H9 (cell line): Measurements from ENCODE around the gene KLHL21. TPM values are rescaled to one million over a fixed set of nuclear protein-coding genes. Genes with fewer than 3 reads are reported as not detected.
A peak's percentile ranks its signal among the peaks of the same experiment; 100 is the strongest.

Source experiments
- DNase-seq: peaks from one replicate; pipeline ENCODE4 v3.0.0-alpha.2; 2017
- H2AFZ ChIP-seq: one replicate; pipeline ENCODE4 v1.6.1; 2013; ENCODE audit warnings: mild to moderate bottlenecking, low read length, control low read depth, moderate library complexity
- H2AK5ac ChIP-seq: 2 replicates; pipeline ENCODE4 v1.6.1; 2013; ENCODE audit warnings: low read length, control low read depth, mixed read lengths; ENCODE audit not compliant: insufficient read length
- H2BK120ac ChIP-seq: one replicate; pipeline ENCODE4 v1.6.1; 2013; ENCODE audit warnings: low read depth, mild to moderate bottlenecking, low read length, control low read depth, inconsistent platforms; ENCODE audit not compliant: poor library complexity, severe bottlenecking
- H2BK12ac ChIP-seq: 2 replicates; pipeline ENCODE4 v1.6.1; 2013; ENCODE audit warnings: low read length, control low read depth, mixed read lengths, low read depth; ENCODE audit not compliant: insufficient read length
- H2BK15ac ChIP-seq: 2 replicates; pipeline ENCODE4 v1.6.1; 2013; ENCODE audit warnings: low read depth, low read length, control low read depth
- H2BK20ac ChIP-seq: one replicate; pipeline ENCODE4 v1.6.1; 2013; ENCODE audit warnings: low read depth, mild to moderate bottlenecking, low read length, control low read depth, inconsistent platforms; ENCODE audit not compliant: poor library complexity, severe bottlenecking
- H2BK5ac ChIP-seq: 2 replicates; pipeline ENCODE4 v1.6.1; 2013; ENCODE audit warnings: low read length, control low read depth, mixed read lengths; ENCODE audit not compliant: insufficient read length
- H3K14ac ChIP-seq: 2 replicates; pipeline ENCODE4 v1.6.1; 2013; ENCODE audit warnings: low read length, control low read depth; ENCODE audit not compliant: insufficient read depth
- H3K18ac ChIP-seq: 2 replicates; pipeline ENCODE4 v1.6.1; 2013; ENCODE audit warnings: low read depth, mild to moderate bottlenecking, mixed read lengths, low read length, control low read depth; ENCODE audit not compliant: insufficient read length
- H3K23ac ChIP-seq: 2 replicates; pipeline ENCODE4 v1.6.1; 2013; ENCODE audit warnings: low read length, control low read depth, mixed read lengths, low read depth; ENCODE audit not compliant: insufficient read length
- H3K23me2 ChIP-seq: 2 replicates; pipeline ENCODE4 v1.6.1; 2013; ENCODE audit warnings: low read depth, mild to moderate bottlenecking, mixed read lengths, low read length, control low read depth; ENCODE audit not compliant: insufficient read length, poor library complexity, severe bottlenecking
- H3K27ac ChIP-seq: 2 replicates; pipeline ENCODE4 v1.5.1; 2013; ENCODE audit warnings: low read length, control low read depth, mixed read lengths, low read depth; ENCODE audit not compliant: insufficient read length
- H3K27me3 ChIP-seq: 2 replicates; pipeline ENCODE4 v1.6.1; 2013; ENCODE audit warnings: low read length, control low read depth, inconsistent platforms; ENCODE audit not compliant: insufficient read depth
- H3K4ac ChIP-seq: 2 replicates; pipeline ENCODE4 v1.6.1; 2013; ENCODE audit warnings: low read depth, mild to moderate bottlenecking, control low read depth, inconsistent platforms, low read length, moderate library complexity
- H3K4me1 ChIP-seq: 2 replicates; pipeline ENCODE4 v1.6.1; 2013; ENCODE audit warnings: low read length, control low read depth, inconsistent platforms; ENCODE audit not compliant: insufficient read depth
- H3K4me2 ChIP-seq: 2 replicates; pipeline ENCODE4 v1.6.1; 2013; ENCODE audit warnings: low read length, control low read depth, mixed read lengths; ENCODE audit not compliant: insufficient read length, insufficient read depth
- H3K56ac ChIP-seq: 2 replicates; pipeline ENCODE4 v1.6.1; 2013; ENCODE audit warnings: low read depth, mild to moderate bottlenecking, mixed read lengths, low read length, control low read depth; ENCODE audit not compliant: insufficient read length
- H3K79me1 ChIP-seq: 2 replicates; pipeline ENCODE4 v1.6.1; 2013; ENCODE audit warnings: low read depth, mild to moderate bottlenecking, moderate library complexity, low read length, control low read depth, inconsistent platforms; ENCODE audit not compliant: insufficient read depth, poor library complexity, severe bottlenecking
- H3K79me2 ChIP-seq: 2 replicates; pipeline ENCODE4 v1.6.1; 2013; ENCODE audit warnings: low read length, control low read depth, inconsistent platforms; ENCODE audit not compliant: insufficient read depth
- H3K9ac ChIP-seq: 2 replicates; pipeline ENCODE4 v1.6.1; 2013; ENCODE audit warnings: low read length, control low read depth, mixed read lengths; ENCODE audit not compliant: insufficient read length; ENCODE audit errors: extremely low read depth
- H3K9me3 ChIP-seq: one replicate; pipeline ENCODE4 v1.6.1; 2013; ENCODE audit warnings: low read depth, low read length, inconsistent platforms; ENCODE audit not compliant: control insufficient read depth
- H3T11ph ChIP-seq: one replicate; pipeline ENCODE4 v1.6.1; 2013; ENCODE audit warnings: mild to moderate bottlenecking, low read length, control low read depth, inconsistent platforms
- H4K20me1 ChIP-seq: one replicate; pipeline ENCODE4 v1.6.1; 2013; ENCODE audit not compliant: control insufficient read depth, insufficient read length, insufficient read depth
- H4K5ac ChIP-seq: 2 replicates; pipeline ENCODE4 v1.6.1; 2013; ENCODE audit warnings: low read depth, mild to moderate bottlenecking, mixed read lengths, low read length, control low read depth; ENCODE audit not compliant: insufficient read length
- H4K8ac ChIP-seq: replicated peaks from 2 replicates; pipeline ENCODE4 v1.6.1; 2013; ENCODE audit warnings: low read length, control low read depth, mixed read lengths, low read depth; ENCODE audit not compliant: insufficient read length
- H4K91ac ChIP-seq: 2 replicates; pipeline ENCODE4 v1.6.1; 2013; ENCODE audit warnings: low read depth, mild to moderate bottlenecking, moderate library complexity, mixed read lengths, low read length, control low read depth; ENCODE audit not compliant: insufficient read length
- H3K27ac Mint-ChIP-seq, 3 experiments: 2 replicates in 2 of 3; 3 replicates in 1 of 3; pipeline ENCODE4 v1.8.0; 2020 to 2021; ENCODE audit warnings: mixed read lengths in 3 of 3, mild to moderate bottlenecking in 1 of 3, moderate library complexity in 1 of 3
- H3K27me3 Mint-ChIP-seq: 2 replicates; pipeline ENCODE4 v1.8.0; 2021; ENCODE audit warnings: low read depth, mild to moderate bottlenecking, moderate library complexity, mixed read lengths
- H3K36me3 Mint-ChIP-seq, 3 experiments: 2 replicates in 2 of 3; 3 replicates in 1 of 3; pipeline ENCODE4 v1.8.0; 2020 to 2021; ENCODE audit warnings: low read depth in 3 of 3, mixed read lengths in 3 of 3; ENCODE audit not compliant: insufficient read depth in 1 of 3
- H3K4me1 Mint-ChIP-seq, 2 experiments: 2 replicates each; pipeline ENCODE4 v1.8.0; 2020; ENCODE audit warnings: mixed read lengths in 2 of 2
- H3K4me3 Mint-ChIP-seq, 2 experiments: 2 replicates in 1 of 2; 3 replicates in 1 of 2; pipeline ENCODE4 v1.8.0; 2020 to 2021; ENCODE audit warnings: mild to moderate bottlenecking in 2 of 2, mixed read lengths in 2 of 2, moderate library complexity in 1 of 2
- H3K9me3 Mint-ChIP-seq, 2 experiments: 2 replicates in 1 of 2; 3 replicates in 1 of 2; pipeline ENCODE4 v1.8.0; 2020; ENCODE audit warnings: mild to moderate bottlenecking in 2 of 2, mixed read lengths in 2 of 2, moderate library complexity in 1 of 2
- CTCF ChIP-seq: fragments of 200-600 bp; sonication (generic); conservative IDR thresholded peaks from 3 replicates; pipeline ENCODE4 v1.8.0; 2021; ENCODE audit warnings: antibody characterized with exemption, mild to moderate bottlenecking
- WGBS: extraction: QIAGEN DNeasy Blood & Tissue Kit; methylation state at CpG from one replicate; pipeline ENCODE4 v1.1.7; 2013; ENCODE audit warnings: missing lambda C conversion rate, low lambda C conversion rate, mixed read lengths; ENCODE audit not compliant: insufficient read length; ENCODE audit errors: extremely low coverage; 5-methylcytosine and 5-hydroxymethylcytosine counted together
- total RNA-seq: library from RNA; stranded (reverse); gene quantifications from 2 replicates; pipeline ENCODE4 v1.2.1, GENCODE V29; 2021

Gene KLHL21
- total RNA-seq, 1 experiment from 2014 or later = 31.9 TPM

- Histone ChIP-seq H3K14ac (no peak overlapping the region), H3K9me3 (no peaks in the 10 kb centered on the region), H4K5ac (no peak overlapping the region), H2AK5ac (no peak overlapping the region), H3K18ac (no peak overlapping the region), H4K8ac (no peak overlapping the region), H3K79me2 (no peaks in the 10 kb centered on the region), H2BK15ac (no peak overlapping the region), H3K23ac (no peak overlapping the region), H3K4me1 (no peaks in the 10 kb centered on the region), H3K79me1 (no peaks in the 10 kb centered on the region), H4K20me1 (no peaks in the 10 kb centered on the region), H2AFZ (no peak overlapping the region), H2BK12ac (no peak overlapping the region), H3K4ac (no peak overlapping the region), H2BK120ac (no peak overlapping the region), H2BK5ac (no peak overlapping the region), H3K9ac (no peak overlapping the region), H3K27me3 (no peaks in the 10 kb centered on the region), H4K91ac (no peak overlapping the region), H3K23me2 (no peaks in the 10 kb centered on the region), H2BK20ac (no peak overlapping the region), H3T11ph (no peak overlapping the region), H3K56ac (no peak overlapping the region), H3K4me2 (no peak overlapping the region), H3K27ac (no peak overlapping the region)
- Mint-ChIP-seq H3K27ac (peak overlapping the region in 1 of 3 experiments; percentile 77; a peak in 2 of 7 replicates), H3K4me3 (no peak overlapping the region), H3K9me3 (no peaks in the 10 kb centered on the region), H3K4me1 (peaks cover 0 to 3% of the 10 kb centered on the region in 2 experiments; a peak in 1 of 4 replicates), H3K27me3 (no peaks in the 10 kb centered on the region), H3K36me3 (peaks cover 9 to 37% (median 36%) of the 10 kb centered on the region in 3 experiments; a peak in 6 of 7 replicates)
- no CpG with 5 or more reads among the region's 25 CpGs for WGBS
- no peak for TF ChIP-seq CTCF
- DNase-seq = no peak
Observed at GRCh38 chr1:6588128-6588892, 14.4 kb downstream of the KLHL21 start.
